ENCODE measurements around the gene PCYT1B. TPM values are rescaled to one million over a fixed set of nuclear protein-coding genes. Genes with fewer than 3 reads are reported as not detected.

Gene PCYT1B
- total RNA-seq, 1 donor from 2014 or later: 1.1 TPM

DNA sequence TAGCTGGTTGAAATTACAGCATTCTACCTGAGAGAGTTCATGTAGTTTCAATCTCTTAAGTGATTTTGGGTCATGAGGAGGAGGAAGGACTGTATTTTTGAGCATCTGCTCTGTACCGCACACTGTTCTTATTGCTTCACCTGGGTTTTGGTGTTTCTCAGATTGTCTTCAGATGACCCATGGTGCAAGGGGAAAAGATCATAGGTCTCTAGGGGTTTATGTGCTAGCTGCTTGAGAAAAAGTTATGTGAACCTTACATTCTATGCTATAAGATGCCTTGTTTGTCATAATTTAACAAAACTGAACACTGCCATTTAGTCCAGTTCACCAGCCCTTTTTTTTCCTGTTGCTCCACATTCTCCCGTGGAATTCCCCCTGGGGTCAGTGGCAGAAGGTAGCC lies 121.7 kb downstream of the PCYT1B start:
- Mint-ChIP-seq H3K9me3 (ENCODE audit: unreplicated experiment) (no peaks in the 10 kb centered on the region), H3K36me3 (ENCODE audit: unreplicated experiment) (peaks cover 8% of the 10 kb centered on the region), H3K27me3 (ENCODE audit: unreplicated experiment) (no peaks in the 10 kb centered on the region), H3K4me1 (ENCODE audit: unreplicated experiment) (no peaks in the 10 kb centered on the region), H3K4me3 (ENCODE audit: unreplicated experiment) (no peak overlapping the region), H3K27ac (ENCODE audit: unreplicated experiment) (no peak overlapping the region)
- TF ChIP-seq, protein P1, sequence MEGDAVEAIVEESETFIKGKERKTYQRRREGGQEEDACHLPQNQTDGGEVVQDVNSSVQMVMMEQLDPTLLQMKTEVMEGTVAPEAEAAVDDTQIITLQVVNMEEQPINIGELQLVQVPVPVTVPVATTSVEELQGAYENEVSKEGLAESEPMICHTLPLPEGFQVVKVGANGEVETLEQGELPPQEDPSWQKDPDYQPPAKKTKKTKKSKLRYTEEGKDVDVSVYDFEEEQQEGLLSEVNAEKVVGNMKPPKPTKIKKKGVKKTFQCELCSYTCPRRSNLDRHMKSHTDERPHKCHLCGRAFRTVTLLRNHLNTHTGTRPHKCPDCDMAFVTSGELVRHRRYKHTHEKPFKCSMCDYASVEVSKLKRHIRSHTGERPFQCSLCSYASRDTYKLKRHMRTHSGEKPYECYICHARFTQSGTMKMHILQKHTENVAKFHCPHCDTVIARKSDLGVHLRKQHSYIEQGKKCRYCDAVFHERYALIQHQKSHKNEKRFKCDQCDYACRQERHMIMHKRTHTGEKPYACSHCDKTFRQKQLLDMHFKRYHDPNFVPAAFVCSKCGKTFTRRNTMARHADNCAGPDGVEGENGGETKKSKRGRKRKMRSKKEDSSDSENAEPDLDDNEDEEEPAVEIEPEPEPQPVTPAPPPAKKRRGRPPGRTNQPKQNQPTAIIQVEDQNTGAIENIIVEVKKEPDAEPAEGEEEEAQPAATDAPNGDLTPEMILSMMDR (IDR thresholded peaks at IDR 0.05): no peak
- DNase-seq (ENCODE audit: extremely low spot score, unreplicated experiment): no peak

DNA sequence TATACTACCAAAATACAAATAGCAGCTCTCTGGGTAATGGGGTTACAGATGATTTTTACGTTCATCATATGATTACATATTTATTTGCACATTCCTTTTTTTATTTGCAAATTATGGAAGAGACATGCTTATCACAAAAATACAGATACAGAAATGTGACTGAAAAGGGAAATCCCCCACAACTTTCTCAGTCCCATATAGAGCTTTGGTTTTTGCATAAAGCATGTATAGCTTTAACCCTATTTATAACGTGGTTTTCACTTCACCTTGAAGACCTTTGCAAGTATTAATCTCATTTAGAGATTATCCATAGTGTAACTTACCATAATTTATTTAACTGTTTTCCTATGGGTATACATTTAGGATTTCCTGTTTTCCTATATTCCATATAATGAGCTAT lies 126.7 kb downstream of the PCYT1B start:
- Mint-ChIP-seq H3K4me3 (ENCODE audit: unreplicated experiment) (no peak overlapping the region), H3K27me3 (ENCODE audit: unreplicated experiment) (no peaks in the 10 kb centered on the region), H3K27ac (ENCODE audit: unreplicated experiment) (no peak overlapping the region), H3K9me3 (ENCODE audit: unreplicated experiment) (no peaks in the 10 kb centered on the region), H3K36me3 (ENCODE audit: unreplicated experiment) (no peaks in the 10 kb centered on the region), H3K4me1 (ENCODE audit: unreplicated experiment) (no peaks in the 10 kb centered on the region)
- TF ChIP-seq, protein P1 (IDR thresholded peaks at IDR 0.05): no peak
- no peak for DNase-seq (ENCODE audit: extremely low spot score, unreplicated experiment)

DNA sequence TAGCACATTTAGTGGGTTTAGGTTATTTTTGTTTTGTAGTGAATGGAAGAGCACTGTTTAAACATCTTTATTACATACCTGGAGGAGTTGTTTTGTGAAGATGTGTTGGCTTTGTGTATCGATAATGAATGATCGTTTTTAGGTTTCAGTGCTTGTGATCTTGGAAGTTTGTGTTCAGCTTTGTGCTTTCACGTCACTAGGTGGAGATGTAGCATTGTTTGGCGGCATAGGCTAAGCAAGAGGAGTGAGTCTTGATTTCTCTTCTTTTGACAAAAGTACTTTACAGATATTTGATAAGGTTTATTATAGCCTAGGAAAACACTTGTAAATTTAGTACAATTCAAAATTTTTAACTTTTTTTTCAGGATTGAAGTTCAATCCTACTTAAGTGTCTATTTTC lies 131.7 kb downstream of the PCYT1B start:
- no peaks in the 10 kb centered on the region for H3K4me1 Mint-ChIP-seq (ENCODE audit: unreplicated experiment)

DNA sequence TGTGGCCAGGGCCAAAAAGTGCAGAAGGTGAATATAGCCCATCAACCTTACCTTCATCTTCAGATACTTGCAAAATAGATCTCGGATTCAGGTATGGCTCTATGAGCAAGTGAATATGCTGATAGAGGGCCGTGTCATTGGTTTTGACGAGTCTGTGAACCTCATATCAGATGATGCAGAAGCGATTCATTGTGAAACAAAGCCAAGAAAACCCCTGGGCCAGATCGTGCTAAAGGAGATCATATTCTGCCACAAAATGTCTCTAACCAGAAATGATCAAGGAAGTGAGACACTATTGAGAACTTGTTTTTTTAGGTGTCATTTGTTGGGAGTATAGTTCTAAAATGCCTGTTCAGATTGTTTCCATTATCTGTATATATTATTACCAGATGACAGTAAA lies 133.7 kb downstream of the PCYT1B start:
- H3K27ac Mint-ChIP-seq (ENCODE audit: unreplicated experiment): no peak overlapping the region
- H3K4me3 Mint-ChIP-seq (ENCODE audit: unreplicated experiment): no peak overlapping the region
- no peak for DNase-seq (ENCODE audit: extremely low spot score, unreplicated experiment)
- H3K36me3 Mint-ChIP-seq (ENCODE audit: unreplicated experiment): no peaks in the 10 kb centered on the region
- H3K4me1 Mint-ChIP-seq (ENCODE audit: unreplicated experiment): no peaks in the 10 kb centered on the region
- TF ChIP-seq, protein P1 (IDR thresholded peaks at IDR 0.05): no peak
- no peaks in the 10 kb centered on the region for H3K9me3 Mint-ChIP-seq (ENCODE audit: unreplicated experiment)
- no peaks in the 10 kb centered on the region for H3K27me3 Mint-ChIP-seq (ENCODE audit: unreplicated experiment)

More for the DNA sequence above, 131.7 kb downstream of the PCYT1B start:
- no peaks in the 10 kb centered on the region for H3K36me3 Mint-ChIP-seq (ENCODE audit: unreplicated experiment)
- TF ChIP-seq, protein P1 (IDR thresholded peaks at IDR 0.05): peak; percentile 55
- no peak for DNase-seq (ENCODE audit: extremely low spot score, unreplicated experiment)
- no peak overlapping the region for H3K27ac Mint-ChIP-seq (ENCODE audit: unreplicated experiment)
- no peak overlapping the region for H3K4me3 Mint-ChIP-seq (ENCODE audit: unreplicated experiment)
- H3K9me3 Mint-ChIP-seq (ENCODE audit: unreplicated experiment): no peaks in the 10 kb centered on the region
- H3K27me3 Mint-ChIP-seq (ENCODE audit: unreplicated experiment): no peaks in the 10 kb centered on the region

DNA sequence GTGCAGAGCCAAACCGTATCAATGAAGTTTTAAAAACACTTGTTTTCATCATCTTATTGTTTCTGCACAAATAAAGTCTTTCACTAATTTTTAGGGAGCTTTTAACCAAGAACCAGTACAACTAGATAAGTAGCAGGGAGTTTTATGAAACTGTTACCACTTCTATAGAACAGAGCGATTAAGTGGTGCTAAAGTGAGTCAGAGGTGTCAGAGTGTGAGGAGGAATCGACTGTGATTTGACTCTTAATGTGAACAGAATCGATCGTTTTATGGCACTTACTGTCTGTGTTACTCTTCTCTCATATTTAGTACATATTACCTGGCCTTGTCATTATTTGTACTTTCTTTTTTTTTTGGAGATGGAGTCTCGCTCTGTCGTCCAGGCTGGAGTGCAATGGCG lies 138.8 kb downstream of the PCYT1B start:
- Mint-ChIP-seq H3K27ac (ENCODE audit: unreplicated experiment) (no peak overlapping the region), H3K27me3 (ENCODE audit: unreplicated experiment) (no peaks in the 10 kb centered on the region), H3K4me3 (ENCODE audit: unreplicated experiment) (no peak overlapping the region), H3K4me1 (ENCODE audit: unreplicated experiment) (no peaks in the 10 kb centered on the region), H3K36me3 (ENCODE audit: unreplicated experiment) (peaks cover 1% of the 10 kb centered on the region), H3K9me3 (ENCODE audit: unreplicated experiment) (no peaks in the 10 kb centered on the region)
- TF ChIP-seq, protein P1 (IDR thresholded peaks at IDR 0.05): no peak
- no peak for DNase-seq (ENCODE audit: extremely low spot score, unreplicated experiment)

Other genes with a start within 250 kb of the PCYT1B start
- gene PDK3, start 182.1 kb downstream of the PCYT1B start, total RNA-seq: 9.6 TPM in 2 replicates
- gene POLA1, start 46.6 kb upstream of the PCYT1B start, total RNA-seq: 17.3 and 17.6 TPM in 2 replicates

Measured in osteocyte (in vitro differentiated cells).